GM06990 (cell line): ENCODE data around the gene BBS9.
"Not testable (repeated sequence)": the region's sequence is repeated elsewhere in the genome, so short reads cannot be mapped to it uniquely, and the experiment has no call there.

Experiments used
- DNase-seq: peaks from one replicate; pipeline ENCODE4 v3.0.0-alpha.2; 2011; ENCODE audit not compliant: insufficient read length; ENCODE audit errors: extremely low read depth
- H3K27me3 ChIP-seq: replicated peaks from 2 replicates; pipeline ENCODE4 v1.6.0; 2011; ENCODE audit warnings: low read length; ENCODE audit not compliant: control insufficient read depth, insufficient read depth
- H3K36me3 ChIP-seq: 2 replicates; pipeline ENCODE4 v1.5.1; 2011; ENCODE audit warnings: low read length; ENCODE audit not compliant: control insufficient read depth, insufficient read depth
- H3K4me3 ChIP-seq: replicated peaks from 2 replicates; pipeline ENCODE4 v1.5.1; 2011; ENCODE audit warnings: low read depth, mild to moderate bottlenecking, control low read depth, low read length
- CTCF ChIP-seq: IDR thresholded peaks from 2 replicates; pipeline ENCODE4 v1.5.1; 2011; ENCODE audit warnings: low read length, control low read depth, mild to moderate bottlenecking, inconsistent platforms; ENCODE audit not compliant: insufficient read depth, poor library complexity, severe bottlenecking

BBS9 gene

GRCh38 chr7:33250421-33250871 lies 121.1 kb downstream of the BBS9 start:
- Histone ChIP-seq H3K4me3 (no peak overlapping the region), H3K27me3 (no peaks in the 10 kb centered on the region), H3K36me3 (no peaks in the 10 kb centered on the region)
- no peak for DNase-seq
- TF ChIP-seq CTCF, result no peak

GRCh38 chr7:33251301-33251700 lies 121.9 kb downstream of the BBS9 start:
- no peaks in the 10 kb centered on the region for H3K36me3 ChIP-seq
- TF ChIP-seq CTCF, result no peak

GRCh38 chr7:33258491-33258951 lies 129.2 kb downstream of the BBS9 start:
- H3K4me3 ChIP-seq, result no peak overlapping the region
- DNase-seq, result no peak
- no peak for TF ChIP-seq CTCF
- no peaks in the 10 kb centered on the region for H3K36me3 ChIP-seq
- H3K27me3 ChIP-seq, result no peaks in the 10 kb centered on the region

More at GRCh38 chr7:33251301-33251700, 121.9 kb downstream of the BBS9 start:
- H3K4me3 ChIP-seq, result no peak overlapping the region
- H3K27me3 ChIP-seq, result no peaks in the 10 kb centered on the region
- no peak for DNase-seq

GRCh38 chr7:33261585-33261984 lies 132.2 kb downstream of the BBS9 start:
- no peaks in the 10 kb centered on the region for H3K36me3 ChIP-seq
- DNase-seq, result no peak
- no peaks in the 10 kb centered on the region for H3K27me3 ChIP-seq
- no peak for TF ChIP-seq CTCF
- H3K4me3 ChIP-seq, result no peak overlapping the region

- Histone ChIP-seq H3K27me3 (no peaks in the 10 kb centered on the region), H3K4me3 (no peak overlapping the region), H3K36me3 (no peaks in the 10 kb centered on the region)
- DNase-seq, result no peak
- no peak for TF ChIP-seq CTCF
Observed at GRCh38 chr7:33262476-33262875, 133.1 kb downstream of the BBS9 start.

GRCh38 chr7:33271839-33272371 lies 142.5 kb downstream of the BBS9 start:
- H3K27me3 ChIP-seq, H3K36me3 ChIP-seq, DNase-seq, H3K4me3 ChIP-seq: not testable (repeated sequence)
